DMS53 treated with DMSO at 0.1 percent for 48 hours (cell line): Measurements from ENCODE around the gene SUPT4H1.
"Not testable (repeated sequence)": the region's sequence is repeated elsewhere in the genome, so short reads cannot be mapped to it uniquely, and the experiment has no call there.

ENCODE experiments used
- DNase-seq: peaks from one replicate; lab custom pipeline; 2025; ENCODE audit not compliant: unreplicated experiment; lab: John Stamatoyannopoulos, UW

The SUPT4H1 gene

GRCh38 chr17:58351831-58352595 lies at the start of gene SUPT4H1:
TSS of gene SUPT4H1 (minus strand) at chr17:58352201. CDS start at chr17:58352135, 66 bp downstream.
- DNase-seq = peak; percentile 81

- peak; percentile 35 for DNase-seq
These were observed 49.3 kb upstream of the SUPT4H1 start for GRCh38 chr17:58401287-58401686.

GRCh38 chr17:58400826-58401225 lies 48.8 kb upstream of the SUPT4H1 start:
- DNase-seq = no peak

GRCh38 chr17:58399974-58400373 lies 48.0 kb upstream of the SUPT4H1 start:
- no peak for DNase-seq

- no peak for DNase-seq
These were observed 46.7 kb upstream of the SUPT4H1 start for GRCh38 chr17:58398574-58399266.

- not testable (repeated sequence) for DNase-seq
These were observed 45.4 kb upstream of the SUPT4H1 start for GRCh38 chr17:58397421-58397820.

GRCh38 chr17:58396173-58396572 lies 44.2 kb upstream of the SUPT4H1 start:
- no peak for DNase-seq

- peak; percentile 5 for DNase-seq
These were observed 42.7 kb upstream of the SUPT4H1 start for GRCh38 chr17:58394534-58395223.

- DNase-seq = peak; percentile 95
These were observed 39.4 kb upstream of the SUPT4H1 start for GRCh38 chr17:58391302-58391984.

GRCh38 chr17:58390884-58391283 lies 38.9 kb upstream of the SUPT4H1 start:
- no peak for DNase-seq

- DNase-seq = no peak
These were observed 36.5 kb upstream of the SUPT4H1 start for GRCh38 chr17:58388302-58389190.

GRCh38 chr17:58387834-58388233 lies 35.8 kb upstream of the SUPT4H1 start:
- DNase-seq = no peak

- DNase-seq = no peak
These were observed 34.7 kb upstream of the SUPT4H1 start for GRCh38 chr17:58386708-58387107.

GRCh38 chr17:58385359-58385899 lies 33.4 kb upstream of the SUPT4H1 start:
- no peak for DNase-seq

GRCh38 chr17:58384897-58385296 lies 32.9 kb upstream of the SUPT4H1 start:
- DNase-seq = no peak

GRCh38 chr17:58383892-58384462 lies 32.0 kb upstream of the SUPT4H1 start:
- DNase-seq = no peak

- DNase-seq = no peak
These were observed 30.9 kb upstream of the SUPT4H1 start for GRCh38 chr17:58382872-58383242.

- no peak for DNase-seq
These were observed 30.3 kb upstream of the SUPT4H1 start for GRCh38 chr17:58382108-58382871.
